AML-193 (cell line): Measurements from ENCODE around the gene CALHM6.
A peak's percentile ranks its signal among the peaks of the same experiment; 100 is the strongest.

Source experiments
- DNase-seq, 2 experiments: peaks; one replicate each; lab custom pipeline; 2025; lab: John Stamatoyannopoulos, UW

Gene CALHM6

GRCh38 chr6:116446399-116446798, 14.8 kb upstream of the CALHM6 start:
- peak; percentile 86 to 92 for DNase-seq

GRCh38 chr6:116447052-116447451, 14.1 kb upstream of the CALHM6 start:
- DNase-seq, result no peak

- DNase-seq, result peak; percentile 93 to 97
Observed at GRCh38 chr6:116447496-116448011, 13.6 kb upstream of the CALHM6 start.

GRCh38 chr6:116449565-116449964, 11.6 kb upstream of the CALHM6 start:
- peak in 1 of 2 experiments; percentile 14 for DNase-seq

GRCh38 chr6:116450185-116450710, 10.9 kb upstream of the CALHM6 start:
- no peak for DNase-seq

GRCh38 chr6:116450769-116451740, 10.1 kb upstream of the CALHM6 start:
- DNase-seq, result peak; percentile 98 to 99

GRCh38 chr6:116451916-116452315, 9.3 kb upstream of the CALHM6 start:
- no peak for DNase-seq

- DNase-seq, result no peak
Observed at GRCh38 chr6:116452531-116452930, 8.6 kb upstream of the CALHM6 start.

GRCh38 chr6:116456106-116456505, 5.1 kb upstream of the CALHM6 start:
- no peak for DNase-seq

- no peak for DNase-seq
Observed at GRCh38 chr6:116456927-116457326, 4.2 kb upstream of the CALHM6 start.

- no peak for DNase-seq
Observed at GRCh38 chr6:116458264-116458663, 2.9 kb upstream of the CALHM6 start.

- DNase-seq, result no peak
Observed at GRCh38 chr6:116459927-116460326, 1.2 kb upstream of the CALHM6 start.

GRCh38 chr6:116461932-116462885, 1.0 kb downstream of the CALHM6 start:
- DNase-seq, result peak; percentile 81 to 84

- DNase-seq, result peak; percentile 38 to 63
Observed at GRCh38 chr6:116463301-116463700, 2.1 kb downstream of the CALHM6 start.

- DNase-seq, result peak; percentile 83 to 88
Observed at GRCh38 chr6:116465246-116465645, 4.1 kb downstream of the CALHM6 start.

- no peak for DNase-seq
Observed at GRCh38 chr6:116467096-116467495, 5.9 kb downstream of the CALHM6 start.

- no peak for DNase-seq
Observed at GRCh38 chr6:116467514-116467913, 6.3 kb downstream of the CALHM6 start.

GRCh38 chr6:116468293-116468692, 7.1 kb downstream of the CALHM6 start:
- DNase-seq, result no peak

- DNase-seq, result no peak
Observed at GRCh38 chr6:116471531-116471930, 10.4 kb downstream of the CALHM6 start.

- no peak for DNase-seq
Observed at GRCh38 chr6:116472706-116473105, 11.5 kb downstream of the CALHM6 start.

- DNase-seq, result peak; percentile 85 to 91
Observed at GRCh38 chr6:116475141-116475540, 14.0 kb downstream of the CALHM6 start.
